ENCODE data around the gene SEMA6B. TPM values are rescaled to one million over a fixed set of nuclear protein-coding genes. Genes with fewer than 3 reads are reported as not detected.

Gene SEMA6B
- total RNA-seq, 6 experiments from 2014 or later = 0.05 to 0.30 (median 0.21) TPM

- Mint-ChIP-seq H3K9me3 (no peaks in the 10 kb centered on the region), H3K4me1 (ENCODE audit: low read depth) (peaks cover under 1% of the 10 kb centered on the region; the same call in 1 of the 2 replicates), H3K36me3 (ENCODE audit: low read depth) (no peaks in the 10 kb centered on the region), H3K4me3 (no peak overlapping the region), H3K27me3 (ENCODE audit: insufficient read depth) (peaks cover 9% of the 10 kb centered on the region), H3K27ac (no peak overlapping the region)
- DNase-seq = no peak
- TF ChIP-seq CTCF (IDR thresholded peaks at IDR 0.05) = no peak
Observed at GRCh38 chr19:4587527-4587926, 28.0 kb upstream of the SEMA6B start.

- Mint-ChIP-seq H3K4me1 (ENCODE audit: low read depth) (peaks cover 6% of the 10 kb centered on the region; the same call in 1 of the 2 replicates), H3K9me3 (no peaks in the 10 kb centered on the region), H3K27ac (no peak overlapping the region), H3K36me3 (ENCODE audit: low read depth) (no peaks in the 10 kb centered on the region), H3K4me3 (no peak overlapping the region), H3K27me3 (ENCODE audit: insufficient read depth) (peaks cover 16% of the 10 kb centered on the region)
- no peak for DNase-seq
- no peak for TF ChIP-seq CTCF (IDR thresholded peaks at IDR 0.05)
Observed at GRCh38 chr19:4586691-4587090, 27.2 kb upstream of the SEMA6B start.

DNA sequence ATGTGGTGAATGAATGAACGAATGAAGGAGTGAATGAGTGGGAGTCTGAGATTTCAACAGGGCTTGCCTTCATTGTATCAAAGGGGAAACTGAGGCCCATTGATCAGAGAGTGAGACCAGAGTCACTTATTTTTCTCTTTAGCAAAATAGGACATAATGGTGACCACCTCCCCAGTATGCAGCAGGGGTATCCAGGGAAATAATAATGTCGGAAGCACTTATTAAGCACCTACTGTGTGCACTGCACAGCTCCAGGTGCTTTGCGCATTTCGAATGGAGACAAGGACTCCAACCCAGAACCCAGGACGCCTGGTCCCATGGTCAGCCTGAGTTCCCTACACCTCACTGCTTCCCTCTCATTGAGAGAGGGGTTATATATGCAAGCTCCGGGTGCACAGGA, 26.8 kb upstream of the SEMA6B start:
- H3K27ac Mint-ChIP-seq = no peak overlapping the region
- no peak for DNase-seq
- H3K36me3 Mint-ChIP-seq (ENCODE audit: low read depth) = no peaks in the 10 kb centered on the region
- no peaks in the 10 kb centered on the region for H3K9me3 Mint-ChIP-seq
- no peak overlapping the region for H3K4me3 Mint-ChIP-seq
- peaks cover 6% of the 10 kb centered on the region; the same call in 1 of the 2 replicates for H3K4me1 Mint-ChIP-seq (ENCODE audit: low read depth)
- peaks cover 12% of the 10 kb centered on the region for H3K27me3 Mint-ChIP-seq (ENCODE audit: insufficient read depth)
- TF ChIP-seq CTCF (IDR thresholded peaks at IDR 0.05) = no peak

- Mint-ChIP-seq H3K4me1 (ENCODE audit: low read depth) (peaks cover 6% of the 10 kb centered on the region; the same call in 1 of the 2 replicates), H3K9me3 (no peaks in the 10 kb centered on the region), H3K36me3 (ENCODE audit: low read depth) (no peaks in the 10 kb centered on the region), H3K27ac (no peak overlapping the region), H3K4me3 (no peak overlapping the region), H3K27me3 (ENCODE audit: insufficient read depth) (peaks cover 9% of the 10 kb centered on the region)
- no peak for TF ChIP-seq CTCF (IDR thresholded peaks at IDR 0.05)
- DNase-seq = no peak
Observed at GRCh38 chr19:4585556-4585955, 26.1 kb upstream of the SEMA6B start.

DNA sequence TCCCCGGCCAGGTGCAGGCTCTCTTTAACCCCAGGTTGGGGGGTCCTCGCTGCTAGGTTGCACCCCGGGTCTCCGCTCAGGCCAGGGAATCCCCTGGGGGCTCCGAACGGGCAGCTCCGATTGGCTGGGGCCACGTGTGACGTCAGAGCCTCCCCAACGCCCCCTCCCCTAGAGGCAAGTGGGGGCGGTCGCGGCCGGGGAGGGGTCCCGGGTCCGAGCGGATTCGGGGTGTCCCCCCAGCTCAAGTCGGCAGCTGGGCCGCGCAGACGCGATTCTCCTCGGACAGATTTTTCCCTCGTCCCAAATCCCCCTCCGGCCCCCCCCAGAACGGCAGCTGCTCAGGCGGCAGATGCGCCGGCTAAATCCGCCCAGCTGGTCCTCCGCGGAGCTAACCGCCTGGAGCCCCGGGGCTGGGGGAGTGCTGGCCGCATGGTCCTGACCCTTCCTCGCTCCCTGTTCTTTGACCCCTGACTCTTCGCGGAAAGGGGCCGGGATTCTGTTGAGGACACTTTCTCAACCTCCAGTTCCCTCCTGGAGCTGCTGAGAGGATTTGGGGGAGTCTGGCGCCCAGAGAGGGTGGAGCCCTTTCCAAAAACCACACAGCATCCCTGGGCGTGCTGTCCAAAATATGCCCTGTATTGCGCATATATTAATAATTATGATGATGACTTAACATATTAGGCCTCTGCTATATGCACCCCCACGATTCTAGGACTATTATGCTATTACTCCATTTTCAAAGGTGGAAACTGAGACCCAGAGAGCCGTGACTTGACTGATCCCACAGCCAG, 25.4 kb upstream of the SEMA6B start:
- no peak for DNase-seq
- Mint-ChIP-seq H3K9me3 (no peaks in the 10 kb centered on the region), H3K4me1 (ENCODE audit: low read depth) (peaks cover 6% of the 10 kb centered on the region; the same call in 1 of the 2 replicates), H3K27ac (no peak overlapping the region), H3K4me3 (no peak overlapping the region), H3K36me3 (ENCODE audit: low read depth) (no peaks in the 10 kb centered on the region), H3K27me3 (ENCODE audit: insufficient read depth) (peaks cover 13% of the 10 kb centered on the region)
- no peak for TF ChIP-seq CTCF (IDR thresholded peaks at IDR 0.05)

All from HFFc6 (cell line).